Hippocampal formation (tissue), 2 donors: ENCODE results near the gene ENGASE.

ENCODE experiments used
- DNase-seq, 2 donors: peaks; one replicate each; lab custom pipeline; 2025; lab: John Stamatoyannopoulos, UW

Gene ENGASE

GRCh38 chr17:79114458-79115301 is 40.1 kb downstream of the ENGASE start:
- DNase-seq, result peak in 1 of 2 donors; percentile 12

GRCh38 chr17:79115487-79115886 is 40.9 kb downstream of the ENGASE start:
- no peak for DNase-seq

- no peak for DNase-seq
These were observed 42.1 kb downstream of the ENGASE start for GRCh38 chr17:79116575-79117368.

- DNase-seq, result peak in 1 of 2 donors; percentile 19
These were observed 43.4 kb downstream of the ENGASE start for GRCh38 chr17:79117905-79118487.

GRCh38 chr17:79118924-79119323 is 44.3 kb downstream of the ENGASE start:
- no peak for DNase-seq

- DNase-seq, result no peak
These were observed 45.6 kb downstream of the ENGASE start for GRCh38 chr17:79120259-79120658.

- no peak for DNase-seq
These were observed 49.4 kb downstream of the ENGASE start for GRCh38 chr17:79123988-79124387.

- DNase-seq, result no peak
These were observed 50.0 kb downstream of the ENGASE start for GRCh38 chr17:79124513-79125209.

- DNase-seq, result peak in 1 of 2 donors; percentile 15
These were observed 50.9 kb downstream of the ENGASE start for GRCh38 chr17:79125503-79125902.

GRCh38 chr17:79126139-79126538 is 51.5 kb downstream of the ENGASE start:
- no peak for DNase-seq

GRCh38 chr17:79127534-79128135 is 53.0 kb downstream of the ENGASE start:
- DNase-seq, result no peak

- no peak for DNase-seq
These were observed 54.9 kb downstream of the ENGASE start for GRCh38 chr17:79129523-79129922.

- DNase-seq, result no peak
These were observed 56.1 kb downstream of the ENGASE start for GRCh38 chr17:79130536-79131273.

- DNase-seq, result no peak
These were observed 56.6 kb downstream of the ENGASE start for GRCh38 chr17:79131274-79131635.

GRCh38 chr17:79131701-79132100 is 57.1 kb downstream of the ENGASE start:
- no peak for DNase-seq

GRCh38 chr17:79132271-79133064 is 57.8 kb downstream of the ENGASE start:
- DNase-seq, result no peak

GRCh38 chr17:79133214-79133613 is 58.6 kb downstream of the ENGASE start:
- DNase-seq, result no peak

- no peak for DNase-seq
These were observed 59.4 kb downstream of the ENGASE start for GRCh38 chr17:79133985-79134384.

GRCh38 chr17:79135011-79135410 is 60.4 kb downstream of the ENGASE start:
- no peak for DNase-seq
